PC-3 (cell line): Measurements from ENCODE around the gene TOGARAM2.

Source experiments
- CTCF ChIP-seq: fragments of 300-600 bp; sonication (generic); conservative IDR thresholded peaks from 2 replicates; pipeline ENCODE4 v1.5.1; 2017; ENCODE audit warnings: antibody characterized with exemption, low read depth, mild to moderate bottlenecking, low read length
- EZH2 ChIP-seq: fragments of 300-600 bp; sonication (generic); IDR thresholded peaks from one replicate; pipeline ENCODE4 v1.6.1; 2017; ENCODE audit warnings: antibody characterized with exemption, mild to moderate bottlenecking, low read length; ENCODE audit not compliant: unreplicated experiment
- EZH2phosphoT487 ChIP-seq: fragments of 300-600 bp; sonication (generic); IDR thresholded peaks from 2 replicates; pipeline ENCODE4 v1.6.1; 2018; ENCODE audit warnings: mild to moderate bottlenecking, antibody characterized with exemption, low read length, borderline replicate concordance

- TF ChIP-seq CTCF: no peak
- no peak for TF ChIP-seq EZH2phosphoT487
- TF ChIP-seq EZH2: no peak
Measured at GRCh38 chr2:29033656-29034055, 52.6 kb downstream of the TOGARAM2 start.
